ENCODE results near the gene FTH1. TPM values are rescaled to one million over a fixed set of nuclear protein-coding genes. Genes with fewer than 3 reads are reported as not detected.
A peak's percentile ranks its signal among the peaks of the same experiment; 100 is the strongest.

FTH1 gene
- total RNA-seq, 1 experiment from 2014 or later, result 2,322 TPM

GRCh38 chr11:61971248-61972111 is 4.0 kb upstream of the FTH1 start:
- ChIA-PET CTCF (interaction anchor here (0.7 kb wide), 1 partner anchor 23 kb away, joined by 6 read pairs; no protein-coding TSS in a partner anchor), POLR2A (interaction anchor here (0.5 to 0.7 kb wide), 2 partner anchors 133 to 890 kb away, joined by 3 to 11 read pairs; no protein-coding TSS in a partner anchor)
- peak overlapping the region; percentile 85 for H3K27ac ChIP-seq (ENCODE audit: low read length)
- peak; percentile 75 for ATAC-seq
- no TSS peak for BruUV-seq (replicated peaks)
- H3K4me3 ChIP-seq (ENCODE audit: low read depth in 2 of 2, low read length in 2 of 2), result 0 out of 4 replicates have a peak overlapping the region, but pooled peaks of 1 of the 2 experiments have one; percentile 10
- peaks cover 54% of the 10 kb centered on the region for H3K4me1 ChIP-seq (ENCODE audit: control insufficient read depth, insufficient read depth, low read length)
- in situ Hi-C loops (cut with HindIII; ENCODE audit: low pct_unique_long_range_greater_than_20kb, low sequenced_read_pairs), result no loop called here
- peaks cover 3% of the 10 kb centered on the region for H3K36me3 ChIP-seq (ENCODE audit: control insufficient read depth, insufficient read depth, low read length)
- no peak for TF ChIP-seq SIN3A (IDR thresholded peaks at IDR 0.05; ENCODE audit: borderline replicate concordance, insufficient read depth, low read depth, low read length)
- TF ChIP-seq POLR2AphosphoS5 (IDR thresholded peaks at IDR 0.05; ENCODE audit: low read depth, low read length), result peak; percentile 67
- TF ChIP-seq CTCF (IDR thresholded peaks at IDR 0.05), result no peak
- TF ChIP-seq, protein P1, sequence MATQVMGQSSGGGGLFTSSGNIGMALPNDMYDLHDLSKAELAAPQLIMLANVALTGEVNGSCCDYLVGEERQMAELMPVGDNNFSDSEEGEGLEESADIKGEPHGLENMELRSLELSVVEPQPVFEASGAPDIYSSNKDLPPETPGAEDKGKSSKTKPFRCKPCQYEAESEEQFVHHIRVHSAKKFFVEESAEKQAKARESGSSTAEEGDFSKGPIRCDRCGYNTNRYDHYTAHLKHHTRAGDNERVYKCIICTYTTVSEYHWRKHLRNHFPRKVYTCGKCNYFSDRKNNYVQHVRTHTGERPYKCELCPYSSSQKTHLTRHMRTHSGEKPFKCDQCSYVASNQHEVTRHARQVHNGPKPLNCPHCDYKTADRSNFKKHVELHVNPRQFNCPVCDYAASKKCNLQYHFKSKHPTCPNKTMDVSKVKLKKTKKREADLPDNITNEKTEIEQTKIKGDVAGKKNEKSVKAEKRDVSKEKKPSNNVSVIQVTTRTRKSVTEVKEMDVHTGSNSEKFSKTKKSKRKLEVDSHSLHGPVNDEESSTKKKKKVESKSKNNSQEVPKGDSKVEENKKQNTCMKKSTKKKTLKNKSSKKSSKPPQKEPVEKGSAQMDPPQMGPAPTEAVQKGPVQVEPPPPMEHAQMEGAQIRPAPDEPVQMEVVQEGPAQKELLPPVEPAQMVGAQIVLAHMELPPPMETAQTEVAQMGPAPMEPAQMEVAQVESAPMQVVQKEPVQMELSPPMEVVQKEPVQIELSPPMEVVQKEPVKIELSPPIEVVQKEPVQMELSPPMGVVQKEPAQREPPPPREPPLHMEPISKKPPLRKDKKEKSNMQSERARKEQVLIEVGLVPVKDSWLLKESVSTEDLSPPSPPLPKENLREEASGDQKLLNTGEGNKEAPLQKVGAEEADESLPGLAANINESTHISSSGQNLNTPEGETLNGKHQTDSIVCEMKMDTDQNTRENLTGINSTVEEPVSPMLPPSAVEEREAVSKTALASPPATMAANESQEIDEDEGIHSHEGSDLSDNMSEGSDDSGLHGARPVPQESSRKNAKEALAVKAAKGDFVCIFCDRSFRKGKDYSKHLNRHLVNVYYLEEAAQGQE (IDR thresholded peaks at IDR 0.05; ENCODE audit: insufficient read depth in 1 of 2, low read depth in 2 of 2, low read length in 1 of 2), result no peak
- TF ChIP-seq TCF7L2 (IDR thresholded peaks at IDR 0.05; ENCODE audit: low read depth, low read length), result peak; percentile 69; the same call in 1 of the 2 replicates
- intact Hi-C loops (cut with micrococcal nuclease; ENCODE audit: unreplicated experiment), result loop anchor here (1.0 kb wide), 1 partner anchor 111 kb away; no protein-coding TSS in a partner anchor
- DNase-seq (ENCODE audit: low read depth, low spot score), result peak; percentile 91
- H3K27me3 ChIP-seq (ENCODE audit: control insufficient read depth, insufficient read depth, low read length), result no peaks in the 10 kb centered on the region
- H3K9me3 ChIP-seq (ENCODE audit: control insufficient read depth, insufficient read depth, low read depth, low read length), result no peaks in the 10 kb centered on the region

DNA sequence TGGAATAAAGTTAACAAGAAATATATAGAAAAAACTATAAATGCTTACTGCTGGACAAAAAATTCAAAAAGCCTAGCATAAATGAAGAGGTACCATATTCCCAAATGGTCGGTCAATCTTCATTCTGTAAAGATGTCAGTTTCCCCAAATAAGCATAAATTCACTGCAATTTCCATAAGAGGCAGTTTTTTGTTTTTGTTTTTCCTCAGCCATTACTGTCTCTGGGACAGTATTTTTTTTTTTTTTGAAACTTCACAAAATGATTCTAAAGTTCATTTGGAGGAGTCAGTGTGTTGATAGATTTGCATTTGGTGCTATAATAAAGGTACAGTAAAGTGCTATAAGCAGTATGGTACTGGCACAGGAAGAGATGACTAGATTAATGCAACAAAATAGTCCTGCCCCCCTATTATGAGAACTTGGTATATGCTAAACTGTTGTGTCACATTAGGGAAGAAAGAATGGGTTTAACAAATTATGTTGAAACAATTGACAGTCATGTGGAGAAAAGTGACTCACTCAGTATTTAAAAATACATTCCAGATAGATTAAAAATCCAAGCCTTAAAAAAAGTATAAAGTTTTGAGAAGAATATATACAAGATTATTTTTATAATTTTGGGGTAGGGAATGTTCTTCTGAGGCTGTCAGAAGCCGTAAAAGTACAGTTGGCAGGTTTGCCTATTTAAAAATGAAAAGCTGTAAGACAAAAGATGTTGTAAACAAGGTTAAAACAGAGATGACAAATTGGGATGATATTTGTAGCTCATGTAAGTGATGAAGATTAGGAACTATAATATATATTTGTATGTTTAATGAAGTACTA is 2.6 kb upstream of the FTH1 start:
- Histone ChIP-seq H3K4me3 (ENCODE audit: low read depth in 2 of 2, low read length in 2 of 2) (no peak overlapping the region), H3K27me3 (ENCODE audit: control insufficient read depth, insufficient read depth, low read length) (no peaks in the 10 kb centered on the region), H3K4me1 (ENCODE audit: control insufficient read depth, insufficient read depth, low read length) (peaks cover 59% of the 10 kb centered on the region), H3K9me3 (ENCODE audit: control insufficient read depth, insufficient read depth, low read depth, low read length) (no peaks in the 10 kb centered on the region), H3K36me3 (ENCODE audit: control insufficient read depth, insufficient read depth, low read length) (peaks cover 8% of the 10 kb centered on the region), H3K27ac (ENCODE audit: low read length) (peak overlapping the region; percentile 85)
- ChIA-PET CTCF (no interaction called here), POLR2A (interaction anchor here (0.7 kb wide), 2 partner anchors 12 to 112 kb away, joined by 3 to 5 read pairs; no protein-coding TSS in a partner anchor)
- no TSS peak for BruUV-seq (replicated peaks)
- TF ChIP-seq TCF7L2 (IDR thresholded peaks at IDR 0.05; ENCODE audit: low read depth, low read length) (no peak), POLR2AphosphoS5 (IDR thresholded peaks at IDR 0.05; ENCODE audit: low read depth, low read length) (no peak), SIN3A (IDR thresholded peaks at IDR 0.05; ENCODE audit: borderline replicate concordance, insufficient read depth, low read depth, low read length) (no peak), CTCF (IDR thresholded peaks at IDR 0.05) (no peak)
- TF ChIP-seq, protein P1 (IDR thresholded peaks at IDR 0.05; ENCODE audit: insufficient read depth in 1 of 2, low read depth in 2 of 2, low read length in 1 of 2), result no peak
- DNase-seq (ENCODE audit: low read depth, low spot score) (no peak), ATAC-seq (no peak)
- intact Hi-C loops (cut with micrococcal nuclease; ENCODE audit: unreplicated experiment), result no loop called here
- in situ Hi-C loops (cut with HindIII; ENCODE audit: low pct_unique_long_range_greater_than_20kb, low sequenced_read_pairs), result no loop called here

All from Panc1 (cell line).